Stomach (tissue), 9 donors: Measurements from ENCODE around the gene MAGT1. TPM values are rescaled to one million over a fixed set of nuclear protein-coding genes. Genes with fewer than 3 reads are reported as not detected.
A peak's percentile ranks its signal among the peaks of the same experiment; 100 is the strongest.
"Not testable (repeated sequence)": the region's sequence is repeated elsewhere in the genome, so short reads cannot be mapped to it uniquely, and the experiment has no call there.

Experiments used
- DNase-seq, 2 donors: peaks; one replicate each; pipeline versions ENCODE4 v3.0.0 to v3.0.0-alpha.2; 2013 to 2019
- H3K27ac ChIP-seq, 5 donors: fragments of 200-600 bp in 4 of 5; sonication (generic) in 4 of 5; one replicate each; pipeline ENCODE4 v1.5.1; 2013 to 2019; ENCODE audit warnings: mild to moderate bottlenecking in 1 of 5, moderate library complexity in 1 of 5
- H3K27me3 ChIP-seq, 3 donors: fragments of 200-600 bp; sonication (generic); one replicate each; pipeline ENCODE4 v1.5.1; 2017 to 2019; ENCODE audit warnings: mixed run types in 1 of 3
- H3K36me3 ChIP-seq, 4 donors: fragments of 200-600 bp; sonication (generic); 1 replicate in 3 of 4; 2 replicates in 1 of 4; pipeline ENCODE4 v1.5.1; 2016 to 2019
- H3K4me1 ChIP-seq, 4 donors: fragments of 200-600 bp; sonication (generic); one replicate each; pipeline ENCODE4 v1.5.1; 2016 to 2019
- H3K4me3 ChIP-seq, 4 donors: fragments of 200-600 bp; sonication (generic) in 3 of 4; one replicate each; pipeline ENCODE4 v1.5.1; 2016 to 2019; ENCODE audit warnings: mild to moderate bottlenecking in 1 of 4
- H3K9me3 ChIP-seq, 4 donors: fragments of 200-600 bp; sonication (generic); one replicate each; pipeline ENCODE4 v1.5.1; 2016 to 2019
- EP300 ChIP-seq: sonication (generic); formaldehyde crosslinking; IDR thresholded peaks from one replicate; pipeline ENCODE4 v1.6.1; 2017; ENCODE audit warnings: antibody characterized with exemption
- POLR2A ChIP-seq, 4 donors: fragments of 450-650 bp; IDR thresholded peaks; one replicate each; pipeline ENCODE4 v1.6.1; 2016; ENCODE audit warnings: antibody characterized with exemption in 4 of 4, control low read depth in 2 of 4, mild to moderate bottlenecking in 1 of 4, moderate library complexity in 1 of 4
- POLR2AphosphoS5 ChIP-seq, 3 donors: sonication (generic); formaldehyde crosslinking; IDR thresholded peaks; one replicate each; pipeline ENCODE4 v1.6.1; 2016; ENCODE audit warnings: antibody characterized with exemption in 3 of 3
- WGBS, 5 donors: extraction: QIAGEN DNeasy Blood & Tissue Kit in 3 of 5; methylation state at CpG; one replicate each; pipeline versions ENCODE4 v1.1.5 to v1.1.7; 2013 to 2018; 5-methylcytosine and 5-hydroxymethylcytosine counted together
- intact Hi-C: fragments of 100-400 bp; cut with DNase I; formaldehyde crosslinking; loops from one replicate; pipeline ENCODE4 v1.15.1; 2023; ENCODE audit warnings: low total_unique reads
- polyA plus RNA-seq, 3 donors: library from polyadenylated mRNA; stranded (reverse); fragments of 200-250 nt; gene quantifications; one replicate each; pipeline ENCODE4 v1.2.3, GENCODE V29; 2013
- total RNA-seq, 5 donors: library from RNA; depleted of rRNA; stranded (reverse); fragments of >200 nt; gene quantifications; one replicate each; pipeline versions ENCODE4 v1.1.0 to v1.2.3, GENCODE V29; 2014 to 2016
- TF ChIP-seq, protein P1 (sequence below), 7 experiments: fragments of 450-650 bp in 4 of 7; fragments of 200-600 bp in 3 of 7; sonication (generic) in 3 of 7; IDR thresholded peaks; one replicate each; pipeline ENCODE4 v1.5.1; 2016 to 2019; ENCODE audit warnings: antibody characterized with exemption in 7 of 7, control low read depth in 2 of 7, mild to moderate bottlenecking in 1 of 7
- donor health status: healthy with polysubstance abuse.
- donor health status: Bipolar disorder and iron deficiency.
- donor health status: healthy.

Gene MAGT1
- total and polyA plus RNA-seq, 8 donors, result 6.1 to 135 (median 20.9) TPM

DNA sequence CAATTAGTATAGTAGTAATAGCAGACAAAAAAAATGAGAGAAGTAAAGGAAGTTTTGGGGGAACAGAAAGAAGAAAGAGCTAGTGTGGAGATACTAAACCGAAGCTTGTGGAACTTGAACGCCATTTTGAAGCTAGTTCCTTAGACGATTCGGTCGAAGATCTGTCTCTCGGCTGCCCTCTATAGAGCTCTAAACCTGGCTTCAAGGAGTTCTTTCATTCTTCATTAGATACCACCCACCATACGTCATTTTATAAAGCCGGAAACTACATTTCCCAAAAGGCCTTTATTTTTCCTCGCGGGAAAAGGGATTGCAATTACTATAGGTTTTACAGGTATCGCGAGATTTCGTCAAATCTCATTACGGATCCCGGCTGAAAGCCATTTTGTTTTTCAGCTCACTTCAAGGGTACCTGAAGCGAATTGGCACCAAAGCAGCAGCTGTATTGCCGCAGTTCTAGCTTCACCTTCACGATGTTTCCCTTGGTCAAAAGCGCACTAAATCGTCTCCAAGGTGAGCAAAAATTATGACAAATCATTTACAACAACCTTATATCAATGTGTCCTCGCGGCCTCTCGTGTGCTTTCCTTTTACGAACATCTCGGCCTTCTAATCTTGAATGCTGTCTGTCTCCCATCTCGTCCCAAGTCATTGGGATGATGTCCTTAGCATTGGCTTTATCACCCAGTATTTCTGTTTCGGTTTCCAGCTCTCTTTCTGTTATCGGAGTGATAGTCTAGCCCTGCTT is 4.0 kb upstream of the MAGT1 start, which contains the start of gene COX7B:
TSS of gene COX7B (plus strand) at position 388 of the 748 bp plus-strand sequence. CDS start at position 474, 86 bp downstream.
- intact Hi-C loops, result no loop called here

GRCh38 chrX:77893713-77894112 is 1.5 kb downstream of the MAGT1 start:
- Histone ChIP-seq H3K27ac (peak overlapping the region in 1 of 5 donors; percentile 92), H3K4me1 (peaks cover 0 to 28% (median 3%) of the 10 kb centered on the region in 4 donors), H3K27me3 (no peaks in the 10 kb centered on the region), H3K36me3 (no peaks in the 10 kb centered on the region), H3K4me3 (peak overlapping the region in 3 of 4 donors; percentile 51 to 72 (median 55)), H3K9me3 (no peaks in the 10 kb centered on the region)
- DNase-seq, result no peak
- TF ChIP-seq EP300 (no peak), POLR2A (IDR thresholded peaks at IDR 0.05) (no peak), POLR2AphosphoS5 (IDR thresholded peaks at IDR 0.05) (no peak)
- TF ChIP-seq, protein P1, sequence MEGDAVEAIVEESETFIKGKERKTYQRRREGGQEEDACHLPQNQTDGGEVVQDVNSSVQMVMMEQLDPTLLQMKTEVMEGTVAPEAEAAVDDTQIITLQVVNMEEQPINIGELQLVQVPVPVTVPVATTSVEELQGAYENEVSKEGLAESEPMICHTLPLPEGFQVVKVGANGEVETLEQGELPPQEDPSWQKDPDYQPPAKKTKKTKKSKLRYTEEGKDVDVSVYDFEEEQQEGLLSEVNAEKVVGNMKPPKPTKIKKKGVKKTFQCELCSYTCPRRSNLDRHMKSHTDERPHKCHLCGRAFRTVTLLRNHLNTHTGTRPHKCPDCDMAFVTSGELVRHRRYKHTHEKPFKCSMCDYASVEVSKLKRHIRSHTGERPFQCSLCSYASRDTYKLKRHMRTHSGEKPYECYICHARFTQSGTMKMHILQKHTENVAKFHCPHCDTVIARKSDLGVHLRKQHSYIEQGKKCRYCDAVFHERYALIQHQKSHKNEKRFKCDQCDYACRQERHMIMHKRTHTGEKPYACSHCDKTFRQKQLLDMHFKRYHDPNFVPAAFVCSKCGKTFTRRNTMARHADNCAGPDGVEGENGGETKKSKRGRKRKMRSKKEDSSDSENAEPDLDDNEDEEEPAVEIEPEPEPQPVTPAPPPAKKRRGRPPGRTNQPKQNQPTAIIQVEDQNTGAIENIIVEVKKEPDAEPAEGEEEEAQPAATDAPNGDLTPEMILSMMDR (IDR thresholded peaks at IDR 0.05), result no peak
- intact Hi-C loops, result no loop called here
- 48 to 64% (median 52%) methylated on average over 10 of the region's 10 CpGs for WGBS, 5 donors

More for the DNA sequence above, 4.0 kb upstream of the MAGT1 start, which contains the start of gene COX7B:
- Histone ChIP-seq H3K4me3 (peak within 1 kb of the TSS; percentile 51 to 62 (median 60)), H3K36me3 (peaks cover 0 to 26% (median 18%) of the 10 kb centered on the region in 4 donors), H3K4me1 (peaks cover 0 to 23% (median 7%) of the 10 kb centered on the region in 4 donors), H3K9me3 (no peaks in the 10 kb centered on the region), H3K27me3 (no peaks in the 10 kb centered on the region), H3K27ac (peak within 1 kb of the TSS; percentile 83 to 89 (median 85))
- 0 to 50% (median 5%) methylated on average over 28 of the region's 28 CpGs for WGBS, 5 donors
- peak; percentile 64 to 96 for DNase-seq
- peak in 2 of 4 donors; percentile 2 to 42 for TF ChIP-seq POLR2A (IDR thresholded peaks at IDR 0.05)
- peak; percentile 42 to 85 (median 85) for TF ChIP-seq POLR2AphosphoS5 (IDR thresholded peaks at IDR 0.05)
- no peak for TF ChIP-seq EP300
- TF ChIP-seq, protein P1 (IDR thresholded peaks at IDR 0.05), result peak in 3 of 7 experiments; percentile 7 to 19 (median 15)

DNA sequence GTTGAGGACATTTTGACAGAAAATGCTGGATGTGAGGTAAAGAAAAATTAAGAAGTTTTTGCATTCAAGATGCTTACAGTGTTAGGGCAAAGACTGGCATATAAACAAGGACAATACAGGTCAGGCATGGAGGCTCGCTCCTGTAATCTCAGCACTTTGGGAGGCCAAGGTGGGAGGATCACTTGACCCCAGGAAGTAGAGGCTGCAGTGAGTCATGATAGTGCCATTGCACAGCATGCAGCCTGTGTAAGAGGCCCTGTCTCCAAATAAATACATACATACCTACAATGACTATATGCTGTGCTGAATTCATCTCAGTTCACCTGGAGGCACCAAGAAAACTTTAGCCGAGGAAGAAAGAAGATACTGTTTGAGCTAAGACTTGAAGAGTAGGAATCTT is 2.3 kb downstream of the MAGT1 start:
- DNase-seq, result no peak
- Histone ChIP-seq H3K4me3 (peak overlapping the region in 1 of 4 donors; percentile 51), H3K4me1 (peaks cover 0 to 28% (median 3%) of the 10 kb centered on the region in 4 donors), H3K36me3 (no peaks in the 10 kb centered on the region), H3K27ac (no peak overlapping the region), H3K27me3 (no peaks in the 10 kb centered on the region), H3K9me3 (no peaks in the 10 kb centered on the region)
- TF ChIP-seq EP300 (no peak), POLR2AphosphoS5 (IDR thresholded peaks at IDR 0.05) (no peak), POLR2A (IDR thresholded peaks at IDR 0.05) (no peak)
- TF ChIP-seq, protein P1 (IDR thresholded peaks at IDR 0.05), result no peak
- intact Hi-C loops, result no loop called here
- WGBS, 5 donors, result 79 to 90% (median 85%) methylated on average over 2 of the region's 2 CpGs

DNA sequence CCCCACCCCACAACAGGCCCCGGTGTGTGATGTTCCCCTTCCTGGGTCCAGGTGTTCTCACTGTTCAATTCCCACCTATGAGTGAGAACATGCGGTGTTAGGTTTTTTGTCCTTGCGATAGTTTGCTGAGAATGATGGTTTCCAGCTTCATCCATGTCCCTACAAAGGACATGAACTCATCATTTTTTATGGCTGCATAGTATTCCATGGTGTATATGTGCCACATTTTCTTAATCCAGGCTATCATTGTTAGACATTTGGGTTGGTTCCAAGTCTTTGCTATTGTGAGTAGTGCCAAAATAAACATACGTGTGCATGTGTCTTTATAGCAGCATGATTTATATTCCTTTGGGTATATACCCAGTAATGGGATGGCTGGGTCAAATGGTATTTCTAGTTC is 13.8 kb downstream of the MAGT1 start:
- DNase-seq, H3K27me3 ChIP-seq, H3K4me1 ChIP-seq, H3K27ac ChIP-seq, H3K9me3 ChIP-seq, H3K36me3 ChIP-seq, H3K4me3 ChIP-seq, intact Hi-C loops: not testable (repeated sequence)
- WGBS, 5 donors, result 64 to 86% (median 84%) methylated on average over 2 to 4 of the region's 4 CpGs

- no peak for DNase-seq
- WGBS, 5 donors, result 93 to 98% (median 94%) methylated on average over 8 of the region's 8 CpGs
- H3K9me3 ChIP-seq, result no peaks in the 10 kb centered on the region
- no peak for TF ChIP-seq EP300
- no peak for TF ChIP-seq POLR2A (IDR thresholded peaks at IDR 0.05)
- TF ChIP-seq, protein P1 (IDR thresholded peaks at IDR 0.05), result no peak
- TF ChIP-seq POLR2AphosphoS5 (IDR thresholded peaks at IDR 0.05), result no peak
- intact Hi-C loops, result no loop called here
- H3K4me3 ChIP-seq, result no peak overlapping the region
- no peaks in the 10 kb centered on the region for H3K4me1 ChIP-seq
- no peak overlapping the region for H3K27ac ChIP-seq
- no peaks in the 10 kb centered on the region for H3K27me3 ChIP-seq
- H3K36me3 ChIP-seq, result peaks cover 0 to 33% (median 22%) of the 10 kb centered on the region in 4 donors
These were observed 19.9 kb downstream of the MAGT1 start for GRCh38 chrX:77875372-77875771.

GRCh38 chrX:77831544-77831943 is 63.7 kb downstream of the MAGT1 start:
- H3K9me3 ChIP-seq, H3K4me3 ChIP-seq, intact Hi-C loops, DNase-seq, H3K4me1 ChIP-seq, H3K27me3 ChIP-seq, H3K27ac ChIP-seq: not testable (repeated sequence)
- 83 to 98% (median 94%) methylated on average over 5 of the region's 5 CpGs for WGBS, 5 donors
- H3K36me3 ChIP-seq, result peaks cover 0 to 27% (median 25%) of the 10 kb centered on the region in 4 donors

GRCh38 chrX:77821989-77822388 is 73.2 kb downstream of the MAGT1 start:
- H3K27me3 ChIP-seq, H3K4me3 ChIP-seq, H3K4me1 ChIP-seq, DNase-seq, H3K9me3 ChIP-seq, intact Hi-C loops, H3K27ac ChIP-seq: not testable (repeated sequence)
- H3K36me3 ChIP-seq, result peaks cover 0 to 21% (median 12%) of the 10 kb centered on the region in 4 donors
- 84 to 100% (median 92%) methylated on average over 2 of the region's 2 CpGs for WGBS, 5 donors
